K562 (cell line): ENCODE measurements around the gene SEC22A. TPM values are rescaled to one million over a fixed set of nuclear protein-coding genes. Genes with fewer than 3 reads are reported as not detected.

Experiments used
- ATAC-seq: fragments of 200-7000 bp; cut with Tn5 transposase; 3 replicates; pipeline ENCODE4 v1.9.1; 2020; ENCODE audit warnings: moderate library complexity
- BruUV-seq: library from RNA; stranded (reverse); fragments of 400-500 nt; replicated peaks from 2 replicates; lab custom pipeline; 2021; lab: Mats Ljungman, UMichigan
- CTCF ChIA-PET: fragments of 300-600 bp; formaldehyde crosslinking; extraction: SDS; loops from one replicate; lab custom pipeline; 2021; ENCODE audit warnings: low intra/inter-chr PET ratio; lab: Yijun Ruan, JAX
- POLR2A ChIA-PET: fragments of 300-600, 350-650 bp; sonication (Branson Sonifier 250); formaldehyde crosslinking; extraction: SDS; loops from one replicate; lab custom pipeline; 2021; ENCODE audit warnings: antibody characterized with exemption, inconsistent platforms; lab: Yijun Ruan, JAX
- DNase-seq, 4 experiments: peaks; one replicate each; pipeline versions ENCODE4 v3.0.0 to v3.0.0-alpha.2; 2011 to 2018; ENCODE audit warnings: low spot score in 3 of 4, mixed read lengths in 3 of 4; ENCODE audit errors: extremely low read depth in 1 of 4
- FAIRE-seq: peaks from 2 replicates; lab custom pipeline; 2011; peaks lifted over from hg19 to GRCh38; lab: Jason Lieb, UNC
- H2AFZ ChIP-seq: 2 replicates; pipeline ENCODE4 v1.6.0; 2011; ENCODE audit warnings: low read depth, low read length, control low read depth, inconsistent platforms
- H3K27ac ChIP-seq: fragments of 200-600 bp; 3 replicates; pipeline ENCODE4 v1.8.0; 2011; ENCODE audit warnings: low read depth, mild to moderate bottlenecking, control low read depth, inconsistent platforms, low read length, moderate library complexity, mixed read lengths; ENCODE audit errors: extremely low read depth
- H3K27me3 ChIP-seq, 2 experiments: fragments of 300-600 bp in 1 of 2; 2 replicates in 1 of 2; 3 replicates in 1 of 2; pipeline versions ENCODE4 v1.6.0 to v1.8.0; 2011; ENCODE audit warnings: inconsistent platforms in 2 of 2, low read length in 2 of 2, mild to moderate bottlenecking in 1 of 2, mixed read lengths in 1 of 2, moderate library complexity in 1 of 2; ENCODE audit not compliant: control insufficient read depth in 2 of 2, insufficient read depth in 2 of 2
- H3K36me3 ChIP-seq: fragments of 300-600 bp; 3 replicates; pipeline ENCODE4 v1.8.0; 2011; ENCODE audit warnings: mild to moderate bottlenecking, low read length, inconsistent platforms; ENCODE audit not compliant: control insufficient read depth, insufficient read depth
- H3K4me1 ChIP-seq, 2 experiments: fragments of 200-600 bp in 1 of 2; replicated peaks in 1 of 2; 2 replicates in 1 of 2; 3 replicates in 1 of 2; pipeline versions ENCODE4 v1.5.1 to v1.8.0; 2011; ENCODE audit warnings: inconsistent platforms in 2 of 2, low read length in 2 of 2, mild to moderate bottlenecking in 1 of 2, mixed read lengths in 1 of 2, moderate library complexity in 1 of 2; ENCODE audit not compliant: control insufficient read depth in 2 of 2, insufficient read depth in 2 of 2
- H3K4me2 ChIP-seq: 2 replicates; pipeline ENCODE4 v1.6.1; 2011; ENCODE audit warnings: low read length, control low read depth, inconsistent platforms, mixed read lengths; ENCODE audit not compliant: insufficient read depth
- H3K4me3 ChIP-seq: fragments of 200-600 bp; sonication (generic), shearing (Covaris generic); 2 replicates; pipeline ENCODE4 v1.5.1; 2016; ENCODE audit warnings: control low read depth, inconsistent platforms
- H3K79me2 ChIP-seq: fragments of 200-600 bp; 3 replicates; pipeline ENCODE4 v1.8.0; 2011; ENCODE audit warnings: low read length, inconsistent platforms; ENCODE audit not compliant: control insufficient read depth, insufficient read depth
- H3K9ac ChIP-seq, 2 experiments: 2 replicates each; pipeline versions ENCODE4 v1.6.0 to v1.6.1; 2011; ENCODE audit warnings: low read depth in 2 of 2, low read length in 2 of 2, control low read depth in 1 of 2, inconsistent platforms in 1 of 2, mild to moderate bottlenecking in 1 of 2, mixed read lengths in 1 of 2; ENCODE audit not compliant: insufficient read depth in 1 of 2
- H3K9me1 ChIP-seq: one replicate; pipeline ENCODE4 v1.6.0; 2011; ENCODE audit warnings: inconsistent platforms, mild to moderate bottlenecking, low read length, moderate library complexity; ENCODE audit not compliant: control insufficient read depth, insufficient read depth
- H3K9me3 ChIP-seq: replicated peaks from 2 replicates; pipeline ENCODE4 v1.5.1; 2011; ENCODE audit warnings: low read depth, low read length, inconsistent platforms; ENCODE audit not compliant: control insufficient read depth, insufficient read depth
- H4K20me1 ChIP-seq: replicated peaks from 2 replicates; pipeline ENCODE4 v1.6.1; 2011; ENCODE audit warnings: low read length, inconsistent platforms, mixed read lengths; ENCODE audit not compliant: control insufficient read depth, insufficient read depth
- MEF2A ChIP-seq: IDR thresholded peaks from 2 replicates; pipeline ENCODE4 v1.6.1; 2011; ENCODE audit warnings: low read depth, mild to moderate bottlenecking, low read length, moderate library complexity; ENCODE audit not compliant: control insufficient read depth
- NFYB ChIP-seq: IDR thresholded peaks from 2 replicates; pipeline ENCODE4 v1.6.1; 2011; ENCODE audit warnings: mild to moderate bottlenecking, moderate library complexity; ENCODE audit not compliant: insufficient read length; ENCODE audit errors: extremely low read depth
- SMARCC2 ChIP-seq: fragments of 450-650 bp; IDR thresholded peaks from 2 replicates; pipeline ENCODE4 v1.6.1; 2017; ENCODE audit warnings: antibody characterized with exemption, moderate library complexity, mild to moderate bottlenecking, low read depth
- ZBTB17 ChIP-seq: fragments of 450-650 bp; formaldehyde crosslinking; IDR thresholded peaks from 2 replicates; pipeline ENCODE4 v1.4.0; 2020; ENCODE audit warnings: mild to moderate bottlenecking
- ZNF384 ChIP-seq: IDR thresholded peaks from 2 replicates; pipeline ENCODE4 v1.6.1; 2012; ENCODE audit warnings: low read depth, low read length, improper control_type of control experiment
- WGBS: fragments of 100-300 bp; shearing (Covaris generic); methylation state at CpG from one replicate; pipeline ENCODE4 v1.1.6; 2016; ENCODE audit warnings: low coverage, mixed read lengths; ENCODE audit not compliant: insufficient coverage; ENCODE audit errors: missing lambda C conversion rate; 5-methylcytosine and 5-hydroxymethylcytosine counted together
- in situ Hi-C: fragments of 300-500 bp; cut with MboI; formaldehyde crosslinking; loops from 4 replicates; pipeline ENCODE4 v1.15.0; 2018; ENCODE audit warnings: inconsistent platforms, mixed read lengths
- intact Hi-C: fragments of 100-400 bp; cut with micrococcal nuclease; formaldehyde crosslinking; loops from 2 replicates; pipeline ENCODE4 v1.14.2; 2022
- polyA plus RNA-seq, 8 experiments: library from polyadenylated mRNA; depleted of rRNA in 4 of 8; stranded (reverse) in 5 of 8; unstranded in 3 of 8; fragments of >200 nt; fragmentation: Nextera tagmentation in 2 of 8; fragmentation: Illumina TruSeq in 1 of 8; extraction: Ambion mirVana in 2 of 8; extraction: Trizol in 1 of 8; gene quantifications; 2 replicates each; pipeline versions ENCODE4 v1.2.1 to v1.2.3, GENCODE V29; 2011 to 2014; ENCODE audit warnings: inconsistent platforms in 1 of 8, missing spikeins in 1 of 8
- total RNA-seq, 7 experiments: library from RNA; depleted of rRNA in 6 of 7; stranded (reverse); fragments of >200 nt in 6 of 7; fragmentation: Illumina TruSeq in 2 of 7; extraction: Trizol in 2 of 7; gene quantifications; 2 replicates each; pipeline versions ENCODE4 v1.2.1 to v1.2.3, GENCODE V29; 2011 to 2021; ENCODE audit warnings: low replicate concordance in 1 of 7

The SEC22A gene
- total and polyA plus RNA-seq, 9 of the 15 experiments (the other 6 are each of a cell fraction or from before 2014, with no cell fraction given): 7.9 to 44.5 (median 20.5) TPM

GRCh38 chr3:123301331-123302184 lies 99.8 kb downstream of the SEC22A start:
- Histone ChIP-seq H3K4me3 (no peak overlapping the region), H4K20me1 (no peaks in the 10 kb centered on the region), H3K9me1 (no peaks in the 10 kb centered on the region), H3K4me1 (no peaks in the 10 kb centered on the region), H3K9ac (no peak overlapping the region), H3K4me2 (no peak overlapping the region), H2AFZ (no peak overlapping the region), H3K27me3 (peaks cover 2 to 28% of the 10 kb centered on the region in 2 experiments; a peak in 3 of 5 replicates), H3K9me3 (no peaks in the 10 kb centered on the region), H3K27ac (no peak overlapping the region), H3K36me3 (no peaks in the 10 kb centered on the region), H3K79me2 (no peaks in the 10 kb centered on the region)
- no TSS peak for BruUV-seq
- TF ChIP-seq MEF2A (no peak), SMARCC2 (no peak), NFYB (no peak), ZBTB17 (CRISPR knock-in tag) (no peak), ZNF384 (no peak)
- ATAC-seq: no peak
- no peak for DNase-seq
- FAIRE-seq: no peak
- ChIA-PET CTCF (no interaction called here), POLR2A (interaction anchor here (0.6 to 1.7 kb wide), 3 partner anchors 9 to 113 kb away, joined by 3 to 4 read pairs (median 4); no protein-coding TSS in a partner anchor)
- WGBS: 0% methylated on average over 1 of the region's 4 CpGs
- intact Hi-C loops (no loop called here), in situ Hi-C loops (no loop called here)
